Choroid plexus epithelial cell (primary cell): ENCODE data around the gene ACOX3.

ENCODE experiments used
- DNase-seq: peaks from one replicate; pipeline ENCODE4 v3.0.0-alpha.2; 2010; ENCODE audit warnings: low read depth
- H3K4me3 ChIP-seq: 2 replicates; pipeline ENCODE4 v1.5.1; 2011; ENCODE audit warnings: low read depth, mild to moderate bottlenecking, control low read depth, low read length, moderate library complexity
- TF ChIP-seq, protein P1 (sequence below): conservative IDR thresholded peaks from 2 replicates; pipeline ENCODE4 v1.5.1; 2011; ENCODE audit warnings: low read depth, mild to moderate bottlenecking, control low read depth, inconsistent platforms, low read length, moderate library complexity

Gene ACOX3

DNA sequence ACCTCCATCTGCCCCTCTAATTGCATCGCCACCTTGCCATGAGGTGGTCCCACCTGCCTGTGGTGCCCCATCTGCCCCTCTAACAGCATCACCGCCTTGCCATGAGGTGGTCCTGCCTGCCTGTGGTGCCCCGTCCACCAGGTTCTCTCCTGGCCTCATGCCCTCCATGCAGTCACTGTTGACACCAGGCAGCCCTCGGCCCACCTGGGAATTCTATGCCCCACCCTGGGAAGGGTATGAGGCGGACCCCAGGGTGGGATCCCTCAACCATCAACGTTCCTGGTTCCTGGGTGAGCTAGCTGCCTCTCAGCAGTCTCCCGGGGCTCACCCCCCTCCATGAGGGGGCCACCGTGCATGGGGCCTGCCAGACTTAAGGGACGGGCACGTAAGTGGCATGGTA is 38.9 kb downstream of the ACOX3 start:
- no peak for DNase-seq
- TF ChIP-seq, protein P1, sequence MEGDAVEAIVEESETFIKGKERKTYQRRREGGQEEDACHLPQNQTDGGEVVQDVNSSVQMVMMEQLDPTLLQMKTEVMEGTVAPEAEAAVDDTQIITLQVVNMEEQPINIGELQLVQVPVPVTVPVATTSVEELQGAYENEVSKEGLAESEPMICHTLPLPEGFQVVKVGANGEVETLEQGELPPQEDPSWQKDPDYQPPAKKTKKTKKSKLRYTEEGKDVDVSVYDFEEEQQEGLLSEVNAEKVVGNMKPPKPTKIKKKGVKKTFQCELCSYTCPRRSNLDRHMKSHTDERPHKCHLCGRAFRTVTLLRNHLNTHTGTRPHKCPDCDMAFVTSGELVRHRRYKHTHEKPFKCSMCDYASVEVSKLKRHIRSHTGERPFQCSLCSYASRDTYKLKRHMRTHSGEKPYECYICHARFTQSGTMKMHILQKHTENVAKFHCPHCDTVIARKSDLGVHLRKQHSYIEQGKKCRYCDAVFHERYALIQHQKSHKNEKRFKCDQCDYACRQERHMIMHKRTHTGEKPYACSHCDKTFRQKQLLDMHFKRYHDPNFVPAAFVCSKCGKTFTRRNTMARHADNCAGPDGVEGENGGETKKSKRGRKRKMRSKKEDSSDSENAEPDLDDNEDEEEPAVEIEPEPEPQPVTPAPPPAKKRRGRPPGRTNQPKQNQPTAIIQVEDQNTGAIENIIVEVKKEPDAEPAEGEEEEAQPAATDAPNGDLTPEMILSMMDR, result no peak
- H3K4me3 ChIP-seq, result no peak overlapping the region

DNA sequence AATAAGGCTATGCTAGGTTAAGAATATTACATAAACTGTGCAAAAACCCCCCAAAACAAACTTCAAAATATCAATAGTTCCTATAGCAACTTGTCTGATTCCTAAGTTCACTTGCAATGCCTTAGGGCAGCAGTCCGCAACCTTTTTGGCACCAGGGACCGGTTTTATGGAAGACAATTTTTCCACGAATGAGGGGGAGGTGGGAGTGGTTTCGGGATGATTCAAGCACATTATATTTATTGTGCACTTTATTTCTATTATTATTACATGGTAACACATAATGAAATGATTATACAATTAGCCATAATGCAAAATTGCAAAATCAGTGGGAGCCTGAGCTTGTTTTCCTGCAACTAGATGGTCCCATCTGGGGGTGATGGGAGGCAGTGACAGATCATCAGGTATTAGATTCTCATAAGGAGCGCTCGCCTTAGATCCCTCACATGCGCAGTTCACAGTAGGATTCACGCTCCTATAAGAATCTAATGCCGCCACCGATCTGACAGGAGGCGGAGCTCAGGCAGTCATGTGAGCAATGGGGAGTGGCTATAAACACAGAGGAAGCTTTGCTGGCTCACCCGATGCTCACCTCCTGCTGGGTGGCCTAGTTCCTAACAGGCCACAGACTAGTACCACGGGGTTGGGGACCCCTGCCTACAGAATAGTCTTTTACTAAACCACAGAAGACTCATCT is 39.7 kb downstream of the ACOX3 start:
- H3K4me3 ChIP-seq, result no peak overlapping the region
- TF ChIP-seq, protein P1, result no peak
- DNase-seq, result peak; percentile 41

DNA sequence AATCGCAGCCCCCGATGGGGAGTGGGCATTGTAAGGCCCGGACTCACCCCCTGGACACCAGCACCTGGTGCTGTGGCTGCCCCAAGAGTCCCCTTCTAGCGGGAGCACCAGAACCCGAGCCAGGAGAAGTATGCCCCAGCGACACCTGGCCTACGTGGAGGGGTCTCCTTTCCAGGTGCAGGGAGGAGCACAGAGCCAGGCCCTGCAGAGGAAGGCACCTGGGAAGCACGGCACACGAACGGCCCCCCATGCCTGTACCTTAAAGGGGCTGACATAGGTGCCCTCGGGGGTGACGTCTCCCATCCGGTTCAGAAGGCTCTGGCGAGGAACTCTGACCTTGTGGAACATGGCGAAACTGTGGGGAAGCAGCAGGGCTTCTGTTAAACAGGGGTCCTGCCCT is 41.2 kb downstream of the ACOX3 start:
- H3K4me3 ChIP-seq, result no peak overlapping the region
- DNase-seq, result no peak
- TF ChIP-seq, protein P1, result no peak

DNA sequence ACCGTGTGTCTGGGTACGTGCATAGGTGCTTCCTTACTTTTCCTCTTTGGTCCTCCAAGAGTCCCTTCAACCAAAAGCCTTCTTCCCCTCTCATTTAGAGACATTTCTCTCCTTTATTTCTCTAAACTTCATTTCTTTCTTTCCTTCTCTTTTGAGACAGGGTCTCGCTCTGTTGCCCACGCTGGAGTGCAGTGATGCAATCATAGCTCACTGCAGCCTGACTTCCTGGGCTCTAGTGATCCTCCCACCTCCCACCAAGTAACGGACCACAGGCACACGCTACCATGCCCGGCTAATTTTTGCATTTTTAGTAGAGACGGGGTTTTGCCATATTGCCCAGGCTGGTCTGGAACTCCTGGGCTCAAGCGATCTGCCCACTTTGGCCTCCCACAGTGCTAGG is 42.2 kb downstream of the ACOX3 start:
- TF ChIP-seq, protein P1, result no peak
- H3K4me3 ChIP-seq, result no peak overlapping the region
- no peak for DNase-seq

DNA sequence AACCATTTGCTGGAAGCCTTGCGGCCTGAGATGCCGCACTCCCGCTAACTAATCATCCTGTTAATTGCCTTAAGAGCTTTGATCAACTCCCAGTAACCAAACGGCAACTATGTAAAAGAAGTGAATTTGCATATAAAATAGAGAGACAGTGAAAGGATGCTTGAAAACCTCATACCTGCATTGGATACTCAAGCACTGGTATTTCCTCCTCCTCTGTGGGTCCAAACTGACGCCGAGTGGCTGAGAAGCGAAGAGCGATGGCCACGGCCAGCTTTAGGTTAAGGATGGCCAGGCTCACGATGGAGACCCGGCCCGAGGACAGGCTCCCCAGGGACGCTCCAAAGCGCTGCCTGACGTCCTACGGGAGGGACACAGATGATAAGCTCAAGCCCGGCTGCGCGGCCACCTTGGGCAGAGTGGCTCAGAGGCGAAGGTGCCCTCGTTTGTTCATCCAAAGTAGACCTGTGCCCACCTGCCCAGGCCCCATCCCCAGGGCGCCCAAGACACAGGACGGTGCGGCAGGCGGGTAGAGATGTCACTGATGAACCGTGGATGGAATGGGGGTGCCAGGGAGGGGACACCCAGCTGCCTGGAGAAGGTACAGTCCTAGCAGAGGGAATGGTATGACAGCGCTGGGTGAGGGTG is 43.6 kb downstream of the ACOX3 start:
- H3K4me3 ChIP-seq, result no peak overlapping the region
- TF ChIP-seq, protein P1, result no peak
- no peak for DNase-seq

DNA sequence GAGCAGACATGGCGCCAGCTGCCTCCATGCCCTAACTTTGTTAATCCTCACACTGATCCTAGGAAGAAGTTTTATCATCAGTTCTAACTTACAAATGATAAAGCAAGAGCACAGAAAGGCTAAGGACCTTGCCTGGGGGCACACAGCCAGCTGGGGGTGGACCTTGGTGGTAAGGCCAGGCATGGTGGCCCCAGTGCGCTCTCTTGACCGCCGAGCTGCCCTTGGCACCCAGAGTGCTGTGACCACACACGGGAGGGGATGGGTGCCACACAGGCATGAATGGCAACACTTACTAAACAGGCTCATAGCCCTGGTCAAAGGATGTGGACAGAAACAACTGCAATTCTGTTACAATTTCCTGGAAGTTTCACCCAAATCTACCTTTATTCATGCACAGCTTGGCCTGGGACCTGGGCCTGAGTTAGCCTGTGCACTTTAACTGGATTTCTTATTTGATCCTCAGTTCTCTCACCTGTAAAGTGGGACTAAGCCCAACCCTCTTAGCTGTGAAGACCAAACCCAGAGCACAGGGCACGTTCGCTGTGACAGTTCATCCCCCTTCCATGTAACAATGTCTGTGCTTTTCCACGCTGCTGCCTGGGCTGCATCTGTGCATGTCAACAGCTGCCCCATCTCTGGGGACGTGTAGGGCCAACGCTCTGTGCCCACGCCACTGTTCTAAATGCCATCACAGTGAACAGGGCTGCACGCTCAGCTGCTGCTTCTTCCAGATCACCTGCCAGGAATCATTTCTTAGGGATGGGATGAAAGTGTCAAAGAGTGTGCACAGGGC is 44.8 kb downstream of the ACOX3 start:
- TF ChIP-seq, protein P1, result no peak
- H3K4me3 ChIP-seq, result no peak overlapping the region
- no peak for DNase-seq
